Forelimb muscle (tissue), 1 donor: ENCODE results near the gene SP7. TPM values are rescaled to one million over a fixed set of nuclear protein-coding genes. Genes with fewer than 3 reads are reported as not detected.
A peak's percentile ranks its signal among the peaks of the same experiment; 100 is the strongest.
"Not testable (repeated sequence)": the region's sequence is repeated elsewhere in the genome, so short reads cannot be mapped to it uniquely, and the experiment has no call there.

ENCODE experiments used
- DNase-seq: peaks from one replicate; pipeline ENCODE4 v3.0.0-alpha.2; 2013; ENCODE audit warnings: low read depth
- polyA plus RNA-seq: library from polyadenylated mRNA; unstranded; fragments of 120-200 nt; gene quantifications from one replicate; pipeline ENCODE4 v1.2.1, GENCODE V29; 2013; ENCODE audit not compliant: insufficient read length

Gene SP7
- polyA plus RNA-seq, 1 donor = 0.15 TPM

DNA sequence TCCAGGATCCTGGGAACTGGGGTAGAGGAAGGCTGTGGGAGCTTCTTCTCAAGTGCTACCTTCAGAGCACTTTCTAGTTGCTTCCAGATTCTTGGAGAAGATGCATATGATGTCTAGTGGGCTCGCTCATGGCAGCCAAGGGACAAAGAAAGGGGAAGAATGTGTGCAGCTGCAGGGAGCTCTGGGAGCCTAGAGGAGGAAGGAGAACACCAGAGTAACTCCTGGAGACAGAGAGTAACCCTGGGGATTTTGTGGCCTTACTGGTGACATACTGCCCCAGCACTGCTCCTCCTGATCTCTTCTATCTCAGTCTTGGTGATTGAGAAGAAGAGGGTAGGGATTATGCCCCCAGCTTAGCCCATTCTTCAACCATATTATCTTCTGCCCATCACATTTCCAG, 10.3 kb upstream of the SP7 start:
- no peak for DNase-seq

GRCh38 chr12:53345486-53346188, 9.5 kb upstream of the SP7 start:
- DNase-seq = no peak

DNA sequence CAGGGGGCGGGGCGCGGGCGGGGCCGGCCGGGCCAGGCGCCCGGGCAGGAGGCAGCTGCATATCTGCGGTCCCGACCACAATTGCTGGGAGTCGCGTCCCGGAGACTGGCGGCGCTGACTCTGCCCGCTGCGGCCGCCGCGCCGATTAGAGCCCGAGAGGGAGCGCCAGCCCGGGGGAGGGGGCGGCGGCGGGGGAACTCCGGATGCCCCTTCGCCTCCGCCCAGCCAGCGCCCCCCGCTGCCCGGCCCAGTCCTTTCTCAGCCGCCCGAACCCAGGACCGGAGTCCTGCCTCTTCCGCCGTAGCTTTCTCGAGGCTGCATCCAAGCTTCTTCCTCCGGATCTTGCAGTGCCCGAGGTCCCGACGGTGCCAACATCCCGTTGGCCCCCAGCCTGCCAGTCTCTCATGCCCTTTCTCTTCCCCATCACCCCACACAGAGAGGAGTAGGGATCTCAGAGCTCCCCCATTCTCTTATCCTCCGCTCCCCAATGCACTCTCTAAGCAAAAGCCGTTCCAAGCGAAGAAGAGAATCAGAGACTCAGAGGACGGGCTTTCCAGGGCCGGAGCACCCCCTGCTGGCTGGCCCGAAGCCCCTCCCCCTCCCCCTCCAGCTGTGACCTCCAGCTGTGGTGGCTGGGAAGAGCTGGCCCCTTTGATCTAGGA, 8.8 kb upstream of the SP7 start:
- DNase-seq = no peak

GRCh38 chr12:53344487-53344823, 8.3 kb upstream of the SP7 start:
- no peak for DNase-seq

GRCh38 chr12:53343969-53344368, 7.8 kb upstream of the SP7 start:
- DNase-seq = no peak

GRCh38 chr12:53343449-53343848, 7.3 kb upstream of the SP7 start:
- DNase-seq = no peak

DNA sequence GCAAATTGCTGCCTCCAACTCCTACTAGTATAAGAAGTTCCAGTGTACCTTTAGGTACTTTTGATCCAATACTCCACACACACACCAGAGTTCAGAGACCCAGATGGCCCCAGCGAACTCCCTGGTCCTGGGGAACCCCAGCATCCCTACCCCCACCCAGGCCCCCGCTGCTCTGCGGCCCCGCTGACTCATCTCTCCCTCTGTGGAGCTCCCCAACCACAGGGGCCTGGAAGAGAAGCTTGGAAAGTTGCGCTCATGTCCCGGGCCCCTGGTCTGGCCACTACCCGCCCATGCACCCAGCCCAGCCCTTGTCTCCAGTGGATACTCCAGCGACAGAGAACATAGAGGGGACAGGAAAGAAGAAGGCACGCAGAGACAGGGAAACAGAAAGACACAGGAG, 4.2 kb upstream of the SP7 start:
- no peak for DNase-seq

- no peak for DNase-seq
Measured at GRCh38 chr12:53338916-53339315, 2.8 kb upstream of the SP7 start.

GRCh38 chr12:53338017-53338416, 1.9 kb upstream of the SP7 start:
- no peak for DNase-seq

DNA sequence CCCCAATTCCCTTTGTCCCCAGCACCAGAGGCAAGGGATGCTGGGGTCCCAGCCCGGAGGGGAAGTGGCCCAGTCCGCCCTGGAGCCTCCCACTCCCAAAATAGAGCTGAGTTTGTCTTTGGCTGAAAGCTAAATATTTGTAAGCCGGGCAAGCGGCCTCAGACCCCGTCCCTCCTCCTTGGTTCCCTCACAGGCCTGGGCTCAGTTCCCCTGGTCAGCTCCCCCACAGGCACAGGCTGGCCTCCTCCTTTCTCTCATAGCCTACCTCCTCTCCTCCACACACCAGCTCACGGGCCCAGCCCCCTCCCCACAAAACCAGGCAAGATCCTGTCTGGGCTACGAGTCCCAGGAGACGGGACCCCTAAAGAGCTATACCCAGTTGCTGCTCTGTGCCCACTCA, 1.3 kb downstream of the SP7 start:
- DNase-seq = no peak

- DNase-seq = no peak
Measured at GRCh38 chr12:53333845-53334244, 2.3 kb downstream of the SP7 start.

DNA sequence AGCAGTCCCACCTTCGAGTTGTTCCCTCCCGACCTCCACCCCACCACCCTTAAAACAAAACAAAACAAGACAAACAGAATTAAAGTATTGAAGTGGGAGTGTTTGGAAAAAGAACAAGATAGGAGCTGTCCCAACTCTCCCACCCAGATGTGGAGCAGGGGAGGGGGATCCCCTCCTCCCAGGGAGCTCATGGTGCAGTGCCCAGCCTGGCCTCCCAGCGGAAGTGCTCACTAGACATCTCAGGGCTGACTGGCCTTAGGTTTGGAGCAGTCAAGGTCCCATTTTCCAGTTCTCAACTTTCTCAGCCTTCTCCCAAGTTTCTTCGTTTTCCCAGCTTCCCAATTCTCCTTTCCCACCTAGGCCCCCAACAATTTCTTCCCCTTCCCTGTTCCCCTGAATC, 2.9 kb downstream of the SP7 start:
- no peak for DNase-seq

- no peak for DNase-seq
Measured at GRCh38 chr12:53332744-53333143, 3.4 kb downstream of the SP7 start.

- DNase-seq = not testable (repeated sequence)
Measured at GRCh38 chr12:53332339-53332738, 3.8 kb downstream of the SP7 start.

GRCh38 chr12:53330671-53331070, 5.5 kb downstream of the SP7 start:
- no peak for DNase-seq

- no peak for DNase-seq
Measured at GRCh38 chr12:53328043-53328435, 8.1 kb downstream of the SP7 start.

- DNase-seq = no peak
Measured at GRCh38 chr12:53327435-53328042, 8.6 kb downstream of the SP7 start.

GRCh38 chr12:53326460-53327185, 9.5 kb downstream of the SP7 start:
- DNase-seq = no peak

GRCh38 chr12:53325511-53326061, 10.6 kb downstream of the SP7 start:
- DNase-seq = no peak

GRCh38 chr12:53324779-53325510, 11.2 kb downstream of the SP7 start:
- peak; percentile 72 for DNase-seq

- no peak for DNase-seq
Measured at GRCh38 chr12:53324113-53324778, 11.9 kb downstream of the SP7 start.
